ENCODE data around the gene ERF.

ERF gene

GRCh38 chr19:42254089-42254849 lies 659 bp downstream of the ERF start:
- peak overlapping the region; percentile 99 for H3K27ac ChIP-seq (ENCODE audit: low read depth, low read length)
- peaks cover 5% of the 10 kb centered on the region for H3K36me3 ChIP-seq (ENCODE audit: control insufficient read depth, insufficient read depth, low read length)
- peak overlapping the region; percentile 96 for H3K9ac ChIP-seq (ENCODE audit: low read length)
- peak overlapping the region; percentile 91 for H3K4me3 ChIP-seq (ENCODE audit: low read length)
- peaks cover 27% of the 10 kb centered on the region for H3K4me1 ChIP-seq (ENCODE audit: control insufficient read depth, insufficient read depth, low read length)
- H3K27me3 ChIP-seq (ENCODE audit: control insufficient read depth, insufficient read depth, low read length) = no peaks in the 10 kb centered on the region

- H3K4me1 ChIP-seq (ENCODE audit: control insufficient read depth, insufficient read depth, low read length) = peaks cover 27% of the 10 kb centered on the region
- peak overlapping the region; percentile 99 for H3K27ac ChIP-seq (ENCODE audit: low read depth, low read length)
- peak overlapping the region; percentile 74 for H3K9ac ChIP-seq (ENCODE audit: low read length)
- no peaks in the 10 kb centered on the region for H3K27me3 ChIP-seq (ENCODE audit: control insufficient read depth, insufficient read depth, low read length)
- H3K4me3 ChIP-seq (ENCODE audit: low read length) = peak overlapping the region; percentile 91
- peaks cover 8% of the 10 kb centered on the region for H3K36me3 ChIP-seq (ENCODE audit: control insufficient read depth, insufficient read depth, low read length)
Measured at GRCh38 chr19:42253245-42254088, 1.5 kb downstream of the ERF start.

GRCh38 chr19:42252365-42253244 lies 2.3 kb downstream of the ERF start:
- Histone ChIP-seq H3K27me3 (ENCODE audit: control insufficient read depth, insufficient read depth, low read length) (no peaks in the 10 kb centered on the region), H3K27ac (ENCODE audit: low read depth, low read length) (peak overlapping the region; percentile 99), H3K4me3 (ENCODE audit: low read length) (peak overlapping the region; percentile 78), H3K36me3 (ENCODE audit: control insufficient read depth, insufficient read depth, low read length) (peaks cover 8% of the 10 kb centered on the region), H3K9ac (ENCODE audit: low read length) (peak overlapping the region; percentile 13), H3K4me1 (ENCODE audit: control insufficient read depth, insufficient read depth, low read length) (peaks cover 27% of the 10 kb centered on the region)

GRCh38 chr19:42251572-42252358 lies 3.2 kb downstream of the ERF start:
- peak overlapping the region; percentile 41 for H3K4me3 ChIP-seq (ENCODE audit: low read length)
- peak overlapping the region; percentile 99 for H3K27ac ChIP-seq (ENCODE audit: low read depth, low read length)

GRCh38 chr19:42250666-42251531 lies 4.0 kb downstream of the ERF start:
- Histone ChIP-seq H3K4me3 (ENCODE audit: low read length) (peak overlapping the region; percentile 31), H3K4me1 (ENCODE audit: control insufficient read depth, insufficient read depth, low read length) (peaks cover 30% of the 10 kb centered on the region)

More at GRCh38 chr19:42251572-42252358, 3.2 kb downstream of the ERF start:
- Histone ChIP-seq H3K27me3 (ENCODE audit: control insufficient read depth, insufficient read depth, low read length) (no peaks in the 10 kb centered on the region), H3K4me1 (ENCODE audit: control insufficient read depth, insufficient read depth, low read length) (peaks cover 27% of the 10 kb centered on the region), H3K9ac (ENCODE audit: low read length) (no peak overlapping the region), H3K36me3 (ENCODE audit: control insufficient read depth, insufficient read depth, low read length) (peaks cover 8% of the 10 kb centered on the region)

GRCh38 chr19:42250183-42250665 lies 4.7 kb downstream of the ERF start:
- Histone ChIP-seq H3K27ac (ENCODE audit: low read depth, low read length) (peak overlapping the region; percentile 38), H3K4me1 (ENCODE audit: control insufficient read depth, insufficient read depth, low read length) (peaks cover 34% of the 10 kb centered on the region), H3K36me3 (ENCODE audit: control insufficient read depth, insufficient read depth, low read length) (peaks cover 8% of the 10 kb centered on the region), H3K27me3 (ENCODE audit: control insufficient read depth, insufficient read depth, low read length) (no peaks in the 10 kb centered on the region), H3K9ac (ENCODE audit: low read length) (no peak overlapping the region), H3K4me3 (ENCODE audit: low read length) (peak overlapping the region; percentile 31)

More at GRCh38 chr19:42250666-42251531, 4.0 kb downstream of the ERF start:
- Histone ChIP-seq H3K27me3 (ENCODE audit: control insufficient read depth, insufficient read depth, low read length) (no peaks in the 10 kb centered on the region), H3K36me3 (ENCODE audit: control insufficient read depth, insufficient read depth, low read length) (peaks cover 8% of the 10 kb centered on the region), H3K9ac (ENCODE audit: low read length) (no peak overlapping the region), H3K27ac (ENCODE audit: low read depth, low read length) (peak overlapping the region; percentile 38)

GRCh38 chr19:42249769-42250168 lies 5.2 kb downstream of the ERF start:
- H3K4me1 ChIP-seq (ENCODE audit: control insufficient read depth, insufficient read depth, low read length) = peaks cover 34% of the 10 kb centered on the region
- H3K27me3 ChIP-seq (ENCODE audit: control insufficient read depth, insufficient read depth, low read length) = no peaks in the 10 kb centered on the region
- H3K36me3 ChIP-seq (ENCODE audit: control insufficient read depth, insufficient read depth, low read length) = peaks cover 8% of the 10 kb centered on the region
- H3K27ac ChIP-seq (ENCODE audit: low read depth, low read length) = peak overlapping the region; percentile 38
- no peak overlapping the region for H3K9ac ChIP-seq (ENCODE audit: low read length)
- no peak overlapping the region for H3K4me3 ChIP-seq (ENCODE audit: low read length)

GRCh38 chr19:42249149-42249750 lies 5.7 kb downstream of the ERF start:
- no peaks in the 10 kb centered on the region for H3K27me3 ChIP-seq (ENCODE audit: control insufficient read depth, insufficient read depth, low read length)
- no peak overlapping the region for H3K4me3 ChIP-seq (ENCODE audit: low read length)
- peaks cover 34% of the 10 kb centered on the region for H3K4me1 ChIP-seq (ENCODE audit: control insufficient read depth, insufficient read depth, low read length)
- no peak overlapping the region for H3K9ac ChIP-seq (ENCODE audit: low read length)
- H3K36me3 ChIP-seq (ENCODE audit: control insufficient read depth, insufficient read depth, low read length) = peaks cover 8% of the 10 kb centered on the region
- H3K27ac ChIP-seq (ENCODE audit: low read depth, low read length) = no peak overlapping the region

- H3K27ac ChIP-seq (ENCODE audit: low read depth, low read length) = no peak overlapping the region
- H3K9ac ChIP-seq (ENCODE audit: low read length) = no peak overlapping the region
- no peak overlapping the region for H3K4me3 ChIP-seq (ENCODE audit: low read length)
- peaks cover 34% of the 10 kb centered on the region for H3K4me1 ChIP-seq (ENCODE audit: control insufficient read depth, insufficient read depth, low read length)
- no peaks in the 10 kb centered on the region for H3K27me3 ChIP-seq (ENCODE audit: control insufficient read depth, insufficient read depth, low read length)
- H3K36me3 ChIP-seq (ENCODE audit: control insufficient read depth, insufficient read depth, low read length) = peaks cover 8% of the 10 kb centered on the region
Measured at GRCh38 chr19:42248270-42249148, 6.4 kb downstream of the ERF start.

All from rectal smooth muscle tissue (tissue), 1 donor.